Suprapubic skin (tissue), 4 donors: ENCODE measurements around the gene NCAPH2. TPM values are rescaled to one million over a fixed set of nuclear protein-coding genes. Genes with fewer than 3 reads are reported as not detected.

Experiments
- DNase-seq, 2 donors: peaks; one replicate each; pipeline ENCODE4 v3.0.0-alpha.2; 2019; ENCODE audit warnings: low spot score in 2 of 2
- H3K27ac ChIP-seq: fragments of 200-600 bp; sonication (generic); one replicate; pipeline ENCODE4 v1.5.1; 2019
- H3K27me3 ChIP-seq: fragments of 200-600 bp; sonication (generic); one replicate; pipeline ENCODE4 v1.5.1; 2019
- H3K36me3 ChIP-seq: fragments of 200-600 bp; sonication (generic); one replicate; pipeline ENCODE4 v1.5.1; 2019
- H3K4me1 ChIP-seq: fragments of 200-600 bp; sonication (generic); one replicate; pipeline ENCODE4 v1.5.1; 2019
- H3K4me3 ChIP-seq: fragments of 200-600 bp; sonication (generic); one replicate; pipeline ENCODE4 v1.5.1; 2019; ENCODE audit warnings: mild to moderate bottlenecking
- H3K9me3 ChIP-seq: fragments of 200-600 bp; sonication (generic); one replicate; pipeline ENCODE4 v1.5.1; 2019
- EP300 ChIP-seq: sonication (generic); formaldehyde crosslinking; IDR thresholded peaks from one replicate; pipeline ENCODE4 v1.6.1; 2017; ENCODE audit warnings: antibody characterized with exemption
- POLR2A ChIP-seq, 2 donors: fragments of 450-650 bp; IDR thresholded peaks; one replicate each; pipeline ENCODE4 v1.6.1; 2017; ENCODE audit warnings: antibody characterized with exemption in 2 of 2, mild to moderate bottlenecking in 2 of 2, moderate library complexity in 2 of 2
- POLR2AphosphoS5 ChIP-seq, 3 donors: sonication (generic); formaldehyde crosslinking; IDR thresholded peaks; one replicate each; pipeline ENCODE4 v1.6.1; 2017; ENCODE audit warnings: antibody characterized with exemption in 3 of 3
- WGBS: methylation state at CpG from one replicate; pipeline ENCODE4 v1.1.5; 2018; 5-methylcytosine and 5-hydroxymethylcytosine counted together
- total RNA-seq, 4 donors: library from RNA; depleted of rRNA; stranded (reverse); fragments of >200 nt; gene quantifications; one replicate each; pipeline ENCODE4 v1.1.0, GENCODE V29; 2016
- TF ChIP-seq, protein P1 (sequence below), 2 donors: fragments of 200-600 bp in 1 of 2; fragments of 450-650 bp in 1 of 2; sonication (generic) in 1 of 2; IDR thresholded peaks; one replicate each; pipeline ENCODE4 v1.5.1; 2016 to 2019; ENCODE audit warnings: antibody characterized with exemption in 2 of 2, mild to moderate bottlenecking in 1 of 2, moderate library complexity in 1 of 2

NCAPH2 gene
- total RNA-seq, 4 donors from 2014 or later: 39.6 to 51.9 (median 50.0) TPM

DNA sequence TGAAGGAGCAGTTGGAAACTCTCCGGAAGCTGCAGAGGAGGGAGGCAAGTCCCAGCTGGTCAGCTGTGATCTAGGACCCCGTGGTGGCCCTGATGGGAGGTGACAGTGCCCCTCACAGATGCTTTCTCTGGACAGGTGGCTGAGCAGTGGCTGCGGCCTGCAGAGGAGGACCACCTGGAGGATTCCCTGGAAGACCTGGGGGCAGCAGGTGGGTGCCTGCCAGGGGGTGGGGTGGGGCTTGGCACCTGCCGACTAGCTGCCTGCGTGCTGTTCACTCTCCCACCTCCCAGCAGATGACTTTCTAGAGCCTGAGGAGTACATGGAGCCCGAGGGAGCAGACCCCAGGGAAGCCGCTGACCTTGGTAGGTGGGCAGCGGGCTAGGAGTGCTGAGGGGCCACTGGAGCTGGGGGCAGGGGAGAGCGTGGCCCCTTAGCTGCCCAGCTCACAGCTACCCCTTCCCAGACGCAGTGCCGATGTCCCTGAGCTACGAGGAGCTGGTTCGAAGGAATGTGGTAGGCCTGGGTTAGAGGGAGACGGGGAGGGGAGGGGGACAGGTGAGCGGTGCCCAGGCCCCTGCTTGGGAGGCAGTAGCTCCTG, 14.3 kb downstream of the NCAPH2 start:
- H3K27ac ChIP-seq: no peak overlapping the region
- peaks cover 37% of the 10 kb centered on the region for H3K4me1 ChIP-seq
- no peaks in the 10 kb centered on the region for H3K27me3 ChIP-seq
- 86% methylated on average over 8 of the region's 15 CpGs for whole genome bisulfite sequencing
- H3K4me3 ChIP-seq: no peak overlapping the region
- H3K9me3 ChIP-seq: no peaks in the 10 kb centered on the region
- TF ChIP-seq EP300 (no peak), POLR2A (IDR thresholded peaks at IDR 0.05) (no peak), POLR2AphosphoS5 (IDR thresholded peaks at IDR 0.05) (no peak)
- TF ChIP-seq, protein P1, sequence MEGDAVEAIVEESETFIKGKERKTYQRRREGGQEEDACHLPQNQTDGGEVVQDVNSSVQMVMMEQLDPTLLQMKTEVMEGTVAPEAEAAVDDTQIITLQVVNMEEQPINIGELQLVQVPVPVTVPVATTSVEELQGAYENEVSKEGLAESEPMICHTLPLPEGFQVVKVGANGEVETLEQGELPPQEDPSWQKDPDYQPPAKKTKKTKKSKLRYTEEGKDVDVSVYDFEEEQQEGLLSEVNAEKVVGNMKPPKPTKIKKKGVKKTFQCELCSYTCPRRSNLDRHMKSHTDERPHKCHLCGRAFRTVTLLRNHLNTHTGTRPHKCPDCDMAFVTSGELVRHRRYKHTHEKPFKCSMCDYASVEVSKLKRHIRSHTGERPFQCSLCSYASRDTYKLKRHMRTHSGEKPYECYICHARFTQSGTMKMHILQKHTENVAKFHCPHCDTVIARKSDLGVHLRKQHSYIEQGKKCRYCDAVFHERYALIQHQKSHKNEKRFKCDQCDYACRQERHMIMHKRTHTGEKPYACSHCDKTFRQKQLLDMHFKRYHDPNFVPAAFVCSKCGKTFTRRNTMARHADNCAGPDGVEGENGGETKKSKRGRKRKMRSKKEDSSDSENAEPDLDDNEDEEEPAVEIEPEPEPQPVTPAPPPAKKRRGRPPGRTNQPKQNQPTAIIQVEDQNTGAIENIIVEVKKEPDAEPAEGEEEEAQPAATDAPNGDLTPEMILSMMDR (IDR thresholded peaks at IDR 0.05): no peak
- H3K36me3 ChIP-seq: peaks cover 68% of the 10 kb centered on the region
- no peak for DNase-seq

DNA sequence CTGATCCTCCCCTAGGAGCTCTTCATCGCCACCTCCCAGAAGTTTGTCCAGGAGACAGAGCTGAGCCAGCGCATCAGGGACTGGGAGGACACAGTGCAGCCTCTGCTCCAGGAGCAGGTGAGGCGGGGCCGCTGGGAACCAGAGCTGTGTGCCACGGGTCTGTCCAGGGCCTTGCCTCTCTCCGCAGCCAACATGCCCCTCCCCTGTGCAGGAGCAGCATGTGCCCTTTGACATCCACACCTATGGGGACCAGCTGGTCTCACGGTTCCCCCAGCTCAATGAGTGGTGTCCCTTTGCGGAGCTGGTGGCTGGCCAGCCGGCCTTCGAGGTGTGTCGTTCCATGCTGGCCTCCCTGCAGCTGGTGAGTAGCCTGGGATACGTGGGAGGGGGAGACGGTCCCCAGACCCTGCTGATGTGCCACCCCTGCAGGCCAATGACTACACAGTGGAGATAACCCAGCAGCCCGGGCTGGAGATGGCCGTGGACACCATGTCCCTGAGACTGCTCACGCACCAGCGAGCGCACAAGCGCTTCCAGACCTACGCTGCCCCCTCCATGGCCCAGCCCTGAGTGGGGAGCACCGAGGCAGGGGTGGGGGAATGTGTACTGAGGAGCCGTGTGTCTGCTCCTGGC, 14.9 kb downstream of the NCAPH2 start:
- DNase-seq: no peak
- H3K36me3 ChIP-seq: peaks cover 61% of the 10 kb centered on the region
- no peak for TF ChIP-seq POLR2AphosphoS5 (IDR thresholded peaks at IDR 0.05)
- TF ChIP-seq, protein P1 (IDR thresholded peaks at IDR 0.05): no peak
- TF ChIP-seq EP300: no peak
- TF ChIP-seq POLR2A (IDR thresholded peaks at IDR 0.05): no peak
- H3K4me1 ChIP-seq: peaks cover 39% of the 10 kb centered on the region
- H3K27me3 ChIP-seq: no peaks in the 10 kb centered on the region
- no peaks in the 10 kb centered on the region for H3K9me3 ChIP-seq
- 95% methylated on average over 10 of the region's 22 CpGs for WGBS
- H3K27ac ChIP-seq: no peak overlapping the region
- H3K4me3 ChIP-seq: no peak overlapping the region

DNA sequence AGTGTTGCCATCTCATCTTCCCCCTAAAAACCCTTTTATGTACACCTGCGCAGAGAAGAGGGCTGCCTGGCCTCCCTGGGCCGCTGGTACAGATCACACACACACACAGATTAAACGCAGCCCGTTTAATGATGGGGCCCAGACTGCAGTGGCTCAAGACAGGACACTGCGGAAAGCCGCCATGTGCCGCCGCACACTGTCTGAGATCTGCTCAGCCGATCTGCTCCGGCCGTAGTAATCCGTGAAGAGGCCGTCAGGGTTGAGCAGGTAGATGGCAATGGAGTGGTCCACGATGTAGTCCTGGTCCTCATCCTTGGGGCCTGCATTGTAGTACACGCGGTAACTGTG, 15.4 kb downstream of the NCAPH2 start:
- no peaks in the 10 kb centered on the region for H3K9me3 ChIP-seq
- H3K36me3 ChIP-seq: peaks cover 56% of the 10 kb centered on the region
- TF ChIP-seq POLR2A (IDR thresholded peaks at IDR 0.05) (no peak), POLR2AphosphoS5 (IDR thresholded peaks at IDR 0.05) (no peak)
- DNase-seq: no peak
- no peaks in the 10 kb centered on the region for H3K27me3 ChIP-seq
- H3K4me1 ChIP-seq: peaks cover 39% of the 10 kb centered on the region
- H3K4me3 ChIP-seq: no peak overlapping the region
- 100% methylated on average over 1 of the region's 16 CpGs for WGBS
- no peak overlapping the region for H3K27ac ChIP-seq

DNA sequence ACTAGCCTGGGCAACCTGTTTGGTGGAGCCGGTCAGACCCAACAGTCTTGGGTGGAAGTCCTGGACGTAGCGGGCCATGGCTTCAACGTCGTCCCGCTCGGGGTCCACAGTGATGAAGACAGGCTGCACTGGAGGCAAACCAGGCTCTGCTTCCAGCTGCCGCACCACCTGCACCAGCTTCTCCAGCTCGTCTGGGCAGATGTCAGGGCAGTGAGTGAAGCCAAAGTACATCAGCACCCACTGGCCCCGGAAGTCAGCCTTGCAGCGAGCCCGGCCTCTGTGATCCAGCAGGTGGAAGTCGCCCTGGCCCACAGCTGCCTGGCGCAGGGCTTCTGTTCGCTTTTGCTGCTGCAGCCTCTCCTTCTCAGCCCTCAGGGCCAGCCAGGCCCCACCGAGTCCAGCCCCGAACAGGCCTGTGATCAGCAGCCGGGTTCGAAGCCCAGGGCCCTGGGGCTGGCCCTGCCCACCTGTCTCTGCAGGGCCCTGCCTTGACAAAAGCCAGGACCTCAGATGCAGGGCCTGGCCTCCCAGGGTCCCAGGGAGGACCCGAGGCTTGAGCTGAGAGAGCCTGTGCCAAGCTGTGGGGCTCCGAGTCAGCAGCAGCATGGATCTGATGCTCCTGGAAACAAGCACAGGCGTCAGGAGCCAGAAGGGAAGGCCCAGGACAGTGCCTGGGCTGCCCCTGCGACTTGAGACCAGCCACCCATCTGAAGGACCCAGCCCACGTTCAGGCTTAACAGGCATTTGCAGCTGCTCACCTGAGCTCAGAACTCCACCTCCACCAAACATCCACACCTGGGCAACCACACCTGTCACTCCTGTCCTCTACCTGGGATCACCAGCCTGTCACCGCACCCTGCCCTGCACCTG, 16.0 kb downstream of the NCAPH2 start:
- 59% methylated on average over 4 of the region's 25 CpGs for WGBS
- peak overlapping the region; percentile 91 for H3K4me3 ChIP-seq
- no peaks in the 10 kb centered on the region for H3K27me3 ChIP-seq
- H3K36me3 ChIP-seq: peaks cover 50% of the 10 kb centered on the region
- H3K27ac ChIP-seq: no peak overlapping the region
- no peak for DNase-seq
- peaks cover 41% of the 10 kb centered on the region for H3K4me1 ChIP-seq
- no peak for TF ChIP-seq POLR2A (IDR thresholded peaks at IDR 0.05)
- no peak for TF ChIP-seq POLR2AphosphoS5 (IDR thresholded peaks at IDR 0.05)
- no peak for TF ChIP-seq EP300
- TF ChIP-seq, protein P1 (IDR thresholded peaks at IDR 0.05): no peak
- H3K9me3 ChIP-seq: no peaks in the 10 kb centered on the region

DNA sequence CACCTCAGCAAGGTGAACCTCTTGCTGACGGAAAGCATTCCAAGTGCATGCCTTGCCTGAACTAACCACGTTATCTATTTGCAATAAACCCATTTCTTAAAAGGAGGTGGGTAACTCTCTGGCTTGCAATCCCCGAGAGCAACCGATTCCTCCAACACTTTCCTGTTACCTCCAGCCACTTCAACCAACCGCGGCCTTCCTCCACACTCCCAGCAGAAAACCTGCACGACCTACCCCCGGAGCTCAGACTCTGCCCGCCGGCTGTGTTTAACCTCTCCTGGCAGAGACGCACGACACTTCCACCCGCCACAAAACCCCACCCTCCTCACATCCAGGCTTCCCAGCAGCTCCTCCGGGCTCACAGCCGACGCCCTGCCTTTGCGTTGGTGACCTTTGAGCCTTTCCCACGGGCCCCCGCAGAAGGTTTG, 16.7 kb downstream of the NCAPH2 start:
- TF ChIP-seq POLR2AphosphoS5 (IDR thresholded peaks at IDR 0.05) (no peak), POLR2A (IDR thresholded peaks at IDR 0.05) (no peak), EP300 (no peak)
- TF ChIP-seq, protein P1 (IDR thresholded peaks at IDR 0.05): no peak
- peaks cover 44% of the 10 kb centered on the region for H3K36me3 ChIP-seq
- DNase-seq: peak in 1 of 2 donors; percentile 85
- peak overlapping the region; percentile 91 for H3K4me3 ChIP-seq
- H3K27me3 ChIP-seq: no peaks in the 10 kb centered on the region
- peaks cover 47% of the 10 kb centered on the region for H3K4me1 ChIP-seq
- WGBS: under 1% methylated on average over 15 of the region's 19 CpGs
- no peaks in the 10 kb centered on the region for H3K9me3 ChIP-seq
- H3K27ac ChIP-seq: peak overlapping the region; percentile 96
